H1 (cell line): Measurements from ENCODE around the gene SOX13. TPM values are rescaled to one million over a fixed set of nuclear protein-coding genes. Genes with fewer than 3 reads are reported as not detected.

Experiments
- CTCF ChIA-PET: fragments of 300-600 bp; sonication (Branson Sonifier 250); formaldehyde crosslinking; loops from one replicate; lab custom pipeline; 2021; ENCODE audit not compliant: partially characterized antibody; lab: Charles Lee
- POLR2A ChIA-PET: fragments of 300-600 bp; sonication (Branson Sonifier 250); formaldehyde crosslinking; loops from one replicate; lab custom pipeline; 2021; ENCODE audit warnings: inconsistent platforms; ENCODE audit not compliant: partially characterized antibody; lab: Charles Lee
- DNase-seq, 2 experiments: peaks; one replicate each; pipeline versions ENCODE4 v3.0.0 to v3.0.0-alpha.2; 2010 to 2022; ENCODE audit warnings: low spot score in 2 of 2, low read depth in 1 of 2, mixed read lengths in 1 of 2
- FAIRE-seq: peaks from 2 replicates; lab custom pipeline; 2011; peaks lifted over from hg19 to GRCh38; lab: Jason Lieb, UNC
- H2AFZ ChIP-seq: 2 replicates; pipeline ENCODE4 v1.8.1; 2012; ENCODE audit warnings: low read length, inconsistent platforms
- H2AK5ac ChIP-seq: 2 replicates; pipeline ENCODE4 v1.6.1; 2013; ENCODE audit warnings: low read depth, low read length
- H2BK120ac ChIP-seq: replicated peaks from 2 replicates; pipeline ENCODE3; 2013; ENCODE audit warnings: low read depth, low read length, inconsistent platforms
- H2BK12ac ChIP-seq: 2 replicates; pipeline ENCODE4 v1.6.1; 2013; ENCODE audit warnings: low read depth, low read length
- H2BK15ac ChIP-seq: 2 replicates; pipeline ENCODE4 v1.6.1; 2013; ENCODE audit warnings: low read length
- H2BK20ac ChIP-seq: 2 replicates; pipeline ENCODE4 v1.6.1; 2013; ENCODE audit warnings: low read length
- H2BK5ac ChIP-seq: 2 replicates; pipeline ENCODE4 v1.6.1; 2013; ENCODE audit warnings: low read depth, low read length
- H3K14ac ChIP-seq: 2 replicates; pipeline ENCODE4 v1.6.1; 2013; ENCODE audit warnings: inconsistent platforms; ENCODE audit not compliant: insufficient read length
- H3K18ac ChIP-seq: 2 replicates; pipeline ENCODE4 v1.6.1; 2013; ENCODE audit warnings: low read length; ENCODE audit errors: extremely low read depth
- H3K23ac ChIP-seq: 2 replicates; pipeline ENCODE4 v1.6.1; 2013; ENCODE audit warnings: inconsistent platforms; ENCODE audit not compliant: insufficient read length
- H3K23me2 ChIP-seq: 2 replicates; pipeline ENCODE4 v1.6.1; 2013; ENCODE audit warnings: low read depth, low read length
- H3K27ac ChIP-seq: 2 replicates; pipeline ENCODE4 v1.6.1; 2011; ENCODE audit warnings: low read depth, low read length, inconsistent platforms
- H3K27me3 ChIP-seq, 4 experiments: replicated peaks in 1 of 4; 1 replicate in 1 of 4; 2 replicates in 3 of 4; pipeline versions ENCODE4 v1.6.1 to v1.8.1; 2011 to 2013; ENCODE audit warnings: low read length in 3 of 4, mild to moderate bottlenecking in 3 of 4, inconsistent platforms in 2 of 4, mixed read lengths in 2 of 4, moderate library complexity in 1 of 4; ENCODE audit not compliant: control insufficient read depth in 3 of 4, insufficient read depth in 3 of 4; ENCODE audit errors: extremely low read depth in 1 of 4
- H3K36me3 ChIP-seq, 4 experiments: 2 replicates each; pipeline versions ENCODE4 v1.6.1 to v1.8.1; 2011 to 2013; ENCODE audit warnings: mild to moderate bottlenecking in 4 of 4, low read length in 3 of 4, moderate library complexity in 2 of 4, control low read depth in 1 of 4, inconsistent platforms in 1 of 4; ENCODE audit not compliant: insufficient read depth in 4 of 4, control insufficient read depth in 2 of 4
- H3K4ac ChIP-seq: replicated peaks from 2 replicates; pipeline ENCODE3; 2013; ENCODE audit warnings: low read length, low read depth, mixed read lengths, inconsistent platforms; ENCODE audit not compliant: insufficient read length
- H3K4me1 ChIP-seq, 4 experiments: replicated peaks in 1 of 4; 1 replicate in 1 of 4; 2 replicates in 3 of 4; pipeline versions ENCODE4 v1.6.1 to v1.8.1; 2011 to 2013; ENCODE audit warnings: low read length in 3 of 4, inconsistent platforms in 2 of 4, mixed read lengths in 1 of 4; ENCODE audit not compliant: insufficient read depth in 4 of 4, control insufficient read depth in 3 of 4
- H3K4me2 ChIP-seq, 2 experiments: 2 replicates each; pipeline versions ENCODE4 v1.6.1 to v1.8.1; 2011 to 2013; ENCODE audit warnings: low read depth in 2 of 2, low read length in 2 of 2, control low read depth in 1 of 2, inconsistent platforms in 1 of 2, mild to moderate bottlenecking in 1 of 2; ENCODE audit not compliant: insufficient read depth in 1 of 2
- H3K4me3 ChIP-seq, 4 experiments: fragments of 200-600, 300-600 bp in 1 of 4; sonication (generic), shearing (Covaris generic), sonication (Bioruptor Twin) in 1 of 4; 2 replicates each; pipeline versions ENCODE4 v1.5.1 to v1.8.1; 2011 to 2016; ENCODE audit warnings: low read length in 4 of 4, low read depth in 3 of 4, control low read depth in 2 of 4, inconsistent platforms in 2 of 4, mild to moderate bottlenecking in 2 of 4, mixed read lengths in 1 of 4, moderate library complexity in 1 of 4; ENCODE audit not compliant: insufficient read depth in 2 of 4; ENCODE audit errors: extremely low read depth in 1 of 4
- H3K56ac ChIP-seq: replicated peaks from 2 replicates; pipeline ENCODE3; 2013; ENCODE audit warnings: low read depth, mild to moderate bottlenecking, mixed read lengths, low read length, inconsistent platforms; ENCODE audit not compliant: insufficient read length
- H3K79me1 ChIP-seq: 2 replicates; pipeline ENCODE4 v1.6.1; 2013; ENCODE audit warnings: low read depth, low read length, control low read depth
- H3K79me2 ChIP-seq, 2 experiments: 2 replicates each; pipeline versions ENCODE4 v1.6.1 to v1.8.1; 2012 to 2013; ENCODE audit warnings: low read length in 2 of 2, mild to moderate bottlenecking in 2 of 2, inconsistent platforms in 1 of 2; ENCODE audit not compliant: insufficient read depth in 2 of 2, control insufficient read depth in 1 of 2
- H3K9ac ChIP-seq, 4 experiments: replicated peaks in 1 of 4; 1 replicate in 1 of 4; 2 replicates in 3 of 4; pipeline versions ENCODE4 v1.6.1 to v1.8.1; 2011 to 2013; ENCODE audit warnings: low read depth in 3 of 4, low read length in 3 of 4, control low read depth in 2 of 4, mild to moderate bottlenecking in 2 of 4, moderate library complexity in 2 of 4, inconsistent platforms in 1 of 4; ENCODE audit errors: extremely low read depth in 1 of 4
- H3K9me3 ChIP-seq, 2 experiments: 2 replicates each; pipeline versions ENCODE4 v1.6.1 to v1.8.1; 2012 to 2013; ENCODE audit warnings: mild to moderate bottlenecking in 2 of 2, moderate library complexity in 2 of 2, control low read depth in 1 of 2, inconsistent platforms in 1 of 2, low read depth in 1 of 2, low read length in 1 of 2, mixed read lengths in 1 of 2; ENCODE audit not compliant: insufficient read depth in 2 of 2
- H4K20me1 ChIP-seq, 2 experiments: replicated peaks in 1 of 2; 2 replicates each; pipeline versions ENCODE3 to v1.8.1; 2011 to 2013; ENCODE audit warnings: inconsistent platforms in 2 of 2, low read length in 2 of 2, mild to moderate bottlenecking in 1 of 2; ENCODE audit not compliant: insufficient read depth in 2 of 2, control insufficient read depth in 1 of 2
- H4K5ac ChIP-seq: 2 replicates; pipeline ENCODE4 v1.6.1; 2013; ENCODE audit warnings: low read length, low read depth, mixed read lengths, inconsistent platforms; ENCODE audit not compliant: insufficient read length
- H4K8ac ChIP-seq: 2 replicates; pipeline ENCODE4 v1.8.0; 2013; ENCODE audit warnings: mild to moderate bottlenecking, moderate library complexity, low read length, inconsistent platforms; ENCODE audit not compliant: insufficient read depth; ENCODE audit errors: extremely low read depth
- H4K91ac ChIP-seq: replicated peaks from 2 replicates; pipeline ENCODE3; 2013; ENCODE audit warnings: low read length, mixed read lengths, inconsistent platforms; ENCODE audit not compliant: insufficient read length
- CEBPB ChIP-seq: IDR thresholded peaks from 2 replicates; pipeline ENCODE4 v1.6.1; 2012; ENCODE audit warnings: low read depth, low read length
- EP300 ChIP-seq, 2 experiments: IDR thresholded peaks; 1 replicate in 1 of 2; 2 replicates in 1 of 2; pipeline ENCODE4 v1.6.1; 2011 to 2012; ENCODE audit warnings: low read depth in 2 of 2, low read length in 2 of 2, mild to moderate bottlenecking in 2 of 2, borderline replicate concordance in 1 of 2, inconsistent platforms in 1 of 2, moderate library complexity in 1 of 2
- GABPA ChIP-seq: IDR thresholded peaks from 2 replicates; pipeline ENCODE4 v1.6.1; 2011; ENCODE audit warnings: mild to moderate bottlenecking, low read length, moderate library complexity, borderline replicate concordance; ENCODE audit not compliant: insufficient read depth
- GTF2F1 ChIP-seq: IDR thresholded peaks from 2 replicates; pipeline ENCODE4 v1.6.1; 2012; ENCODE audit warnings: low read depth, low read length, improper control_type of control experiment, borderline replicate concordance
- POLR2A ChIP-seq, 2 experiments: IDR thresholded peaks; 1 replicate in 1 of 2; 2 replicates in 1 of 2; pipeline ENCODE4 v1.6.1; 2011; ENCODE audit warnings: low read depth in 2 of 2, low read length in 2 of 2, mild to moderate bottlenecking in 2 of 2; ENCODE audit errors: control extremely low read depth in 1 of 2
- SIX5 ChIP-seq: IDR thresholded peaks from 2 replicates; pipeline ENCODE4 v1.6.1; 2011; ENCODE audit warnings: mild to moderate bottlenecking, low read depth, low read length
- WGBS, 2 experiments: shearing (Covaris generic) in 1 of 2; methylation state at CpG; one replicate each; pipeline versions ENCODE4 v1.1.6 to v1.1.7; 2013 to 2015; ENCODE audit warnings: low lambda C conversion rate in 2 of 2, mixed read lengths in 2 of 2, inconsistent platforms in 1 of 2, low coverage in 1 of 2, missing lambda C conversion rate in 1 of 2; ENCODE audit not compliant: insufficient replicate concordance in 2 of 2, insufficient coverage in 1 of 2, insufficient read length in 1 of 2; ENCODE audit errors: extremely low coverage in 1 of 2, missing lambda C conversion rate in 1 of 2; 5-methylcytosine and 5-hydroxymethylcytosine counted together
- polyA plus RNA-seq, 7 experiments: library from polyadenylated mRNA; depleted of rRNA in 3 of 7; stranded (reverse) in 5 of 7; unstranded in 2 of 7; fragments of >200 nt in 5 of 7; fragments of 200-250 nt in 2 of 7; gene quantifications; 1 replicate in 5 of 7; 2 replicates in 1 of 7; 4 replicates in 1 of 7; pipeline versions ENCODE4 v1.2.1 to v1.2.3, GENCODE V29; 2011 to 2013; ENCODE audit warnings: missing spikeins in 2 of 7, mixed read lengths in 2 of 7
- total RNA-seq: library from RNA; stranded (reverse); fragmentation: NEBNext Ultra II Directional; extraction: Animal tissue kit (Norgen Biotek cat#: 25700); gene quantifications from 2 replicates; pipeline ENCODE4 v1.2.1, GENCODE V29; 2021
- TF ChIP-seq, protein P1 (sequence below): IDR thresholded peaks from 2 replicates; pipeline ENCODE4 v1.6.1; 2012; ENCODE audit warnings: inconsistent platforms

The SOX13 gene
- total and polyA plus RNA-seq, 2 of the 8 experiments (the other 6 are each of a cell fraction or from before 2014, with no cell fraction given): 113 to 173 TPM

DNA sequence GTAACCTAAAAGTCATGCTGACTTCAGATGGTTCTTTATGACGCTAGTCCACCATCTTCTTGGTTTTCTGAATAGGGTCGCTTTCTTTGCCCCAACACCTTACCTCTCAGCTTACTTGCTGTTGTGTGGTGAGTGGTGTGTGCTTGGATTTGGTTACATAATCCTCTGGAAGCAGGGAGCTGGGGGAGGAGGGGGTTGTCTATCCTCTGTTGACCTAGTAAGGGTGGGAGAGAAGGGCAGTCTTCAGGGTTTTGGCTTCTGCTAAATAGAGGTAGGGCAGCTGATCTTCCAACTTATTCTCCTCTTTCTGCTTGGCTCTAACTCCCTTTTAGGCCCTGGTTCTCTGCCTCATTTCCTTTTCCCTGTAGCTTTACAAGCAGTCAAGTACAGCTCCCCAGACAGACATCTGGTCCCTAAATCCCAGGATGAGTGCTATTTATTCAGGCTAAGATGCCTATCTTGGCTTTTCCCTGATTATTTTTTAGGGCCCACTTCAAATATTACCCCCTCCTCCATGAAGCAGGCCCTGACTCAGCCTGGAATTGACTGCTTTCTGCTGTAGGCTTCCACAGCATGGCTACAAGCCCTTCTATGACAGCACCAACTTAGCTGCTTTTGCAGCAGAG is 99.6 kb downstream of the SOX13 start:
- Histone ChIP-seq H3K79me2 (no peaks in the 10 kb centered on the region), H2BK5ac (no peak overlapping the region), H2AFZ (no peak overlapping the region), H3K23me2 (no peaks in the 10 kb centered on the region), H3K23ac (no peak overlapping the region), H2BK15ac (no peak overlapping the region), H3K4me1 (no peaks in the 10 kb centered on the region), H2AK5ac (no peak overlapping the region), H3K27me3 (0 out of 7 replicates have a peak, but pooled peaks cover 0 to 2% (median under 1%) of the 10 kb centered on the region in 4 experiments), H2BK120ac (no peak overlapping the region), H3K9me3 (peaks cover 14 to 25% of the 10 kb centered on the region in 2 experiments), H4K5ac (no peak overlapping the region), H3K27ac (no peak overlapping the region), H3K9ac (no peak overlapping the region), H4K91ac (no peak overlapping the region), H3K14ac (no peak overlapping the region), H3K18ac (no peak overlapping the region), H3K4ac (no peak overlapping the region)
- CTCF ChIA-PET: interaction anchor here (0.7 to 10.6 kb wide), 8 partner anchors 12 to 226 kb away, joined by 3 to 106 read pairs (median 3); no protein-coding TSS in a partner anchor
- POLR2A ChIA-PET: interaction anchor here (1.2 kb wide), 1 partner anchor 14 kb away, joined by 3 read pairs; no protein-coding TSS in a partner anchor
- no peak for TF ChIP-seq GTF2F1
- TF ChIP-seq, protein P1, sequence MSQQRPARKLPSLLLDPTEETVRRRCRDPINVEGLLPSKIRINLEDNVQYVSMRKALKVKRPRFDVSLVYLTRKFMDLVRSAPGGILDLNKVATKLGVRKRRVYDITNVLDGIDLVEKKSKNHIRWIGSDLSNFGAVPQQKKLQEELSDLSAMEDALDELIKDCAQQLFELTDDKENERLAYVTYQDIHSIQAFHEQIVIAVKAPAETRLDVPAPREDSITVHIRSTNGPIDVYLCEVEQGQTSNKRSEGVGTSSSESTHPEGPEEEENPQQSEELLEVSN: no peak
- TF ChIP-seq CEBPB: no peak
- no peak for TF ChIP-seq POLR2A (IDR thresholded peaks at IDR 0.05; ENCODE audit: control extremely low read depth in 1 of 2, low read depth in 2 of 2, low read length in 2 of 2)
- no peak for TF ChIP-seq GABPA
- TF ChIP-seq EP300 (IDR thresholded peaks at IDR 0.05; ENCODE audit: borderline replicate concordance in 1 of 2, low read depth in 2 of 2, low read length in 2 of 2): no peak
- TF ChIP-seq SIX5: no peak
- TF ChIP-seq, all 59 proteins: peak for 0
- Histone ChIP-seq H3K4me3 (no peak overlapping the region), H4K20me1 (no peaks in the 10 kb centered on the region), H3K56ac (no peak overlapping the region), H4K8ac (no peak overlapping the region), H3K4me2 (no peak overlapping the region), H2BK12ac (no peak overlapping the region), H3K36me3 (no peaks in the 10 kb centered on the region; a peak in 1 of 8 replicates), H3K79me1 (no peaks in the 10 kb centered on the region), H2BK20ac (no peak overlapping the region; the same call in 1 of the 2 replicates)
- FAIRE-seq (no peak), DNase-seq (no peak)
- WGBS, 2 experiments: 89% methylated on average over 2 of the region's 2 CpGs; no CpG with 5 or more reads in 1 of the 2 experiments
